ENCODE results near the gene GPR55.

GRCh38 chr2:230872968-230873660 is 51.9 kb downstream of the GPR55 start:
- TF ChIP-seq CTCF (IDR thresholded peaks at IDR 0.05) (no peak), POLR2A (IDR thresholded peaks at IDR 0.05) (no peak)
